ENCODE measurements around the gene GTF2H3.

GTF2H3 gene

GRCh38 chr12:123705935-123706334 is 72.3 kb downstream of the GTF2H3 start:
- no peak for DNase-seq (ENCODE audit: low read depth in 1 of 2, low spot score in 1 of 2)

GRCh38 chr12:123707466-123707865 is 73.8 kb downstream of the GTF2H3 start:
- DNase-seq (ENCODE audit: low read depth in 1 of 2, low spot score in 1 of 2), result no peak

Data from stimulated activated CD4-positive, alpha-beta T cell treated with anti-CD3 and anti-CD28 coated beads, Interleukin-15, amount 100 ng/mL, for 1 hour (primary cell).